Measurements from ENCODE around the gene BMERB1. TPM values are rescaled to one million over a fixed set of nuclear protein-coding genes. Genes with fewer than 3 reads are reported as not detected.
A peak's percentile ranks its signal among the peaks of the same experiment; 100 is the strongest.
"Not testable (repeated sequence)": the region's sequence is repeated elsewhere in the genome, so short reads cannot be mapped to it uniquely, and the experiment has no call there.

The BMERB1 gene
- total RNA-seq, 1 experiment from 2014 or later: 13.6 TPM

GRCh38 chr16:15415511-15415985 lies 18.8 kb upstream of the BMERB1 start (continued):
- no peak for TF ChIP-seq ZBTB21 (CRISPR knock-in tag; IDR thresholded peaks at IDR 0.05; ENCODE audit: borderline replicate concordance)

- CTCF ChIA-PET: no interaction called here
- TF ChIP-seq CREB1 (CRISPR knock-in tag; IDR thresholded peaks at IDR 0.05) (no peak), ATF2 (CRISPR knock-in tag; IDR thresholded peaks at IDR 0.05; ENCODE audit: borderline replicate concordance, low read depth) (no peak), NR3C1 (CRISPR knock-in tag; conservative IDR thresholded peaks at IDR 0.05; ENCODE audit: low read depth) (no peak)
- TF ChIP-seq, protein P1, sequence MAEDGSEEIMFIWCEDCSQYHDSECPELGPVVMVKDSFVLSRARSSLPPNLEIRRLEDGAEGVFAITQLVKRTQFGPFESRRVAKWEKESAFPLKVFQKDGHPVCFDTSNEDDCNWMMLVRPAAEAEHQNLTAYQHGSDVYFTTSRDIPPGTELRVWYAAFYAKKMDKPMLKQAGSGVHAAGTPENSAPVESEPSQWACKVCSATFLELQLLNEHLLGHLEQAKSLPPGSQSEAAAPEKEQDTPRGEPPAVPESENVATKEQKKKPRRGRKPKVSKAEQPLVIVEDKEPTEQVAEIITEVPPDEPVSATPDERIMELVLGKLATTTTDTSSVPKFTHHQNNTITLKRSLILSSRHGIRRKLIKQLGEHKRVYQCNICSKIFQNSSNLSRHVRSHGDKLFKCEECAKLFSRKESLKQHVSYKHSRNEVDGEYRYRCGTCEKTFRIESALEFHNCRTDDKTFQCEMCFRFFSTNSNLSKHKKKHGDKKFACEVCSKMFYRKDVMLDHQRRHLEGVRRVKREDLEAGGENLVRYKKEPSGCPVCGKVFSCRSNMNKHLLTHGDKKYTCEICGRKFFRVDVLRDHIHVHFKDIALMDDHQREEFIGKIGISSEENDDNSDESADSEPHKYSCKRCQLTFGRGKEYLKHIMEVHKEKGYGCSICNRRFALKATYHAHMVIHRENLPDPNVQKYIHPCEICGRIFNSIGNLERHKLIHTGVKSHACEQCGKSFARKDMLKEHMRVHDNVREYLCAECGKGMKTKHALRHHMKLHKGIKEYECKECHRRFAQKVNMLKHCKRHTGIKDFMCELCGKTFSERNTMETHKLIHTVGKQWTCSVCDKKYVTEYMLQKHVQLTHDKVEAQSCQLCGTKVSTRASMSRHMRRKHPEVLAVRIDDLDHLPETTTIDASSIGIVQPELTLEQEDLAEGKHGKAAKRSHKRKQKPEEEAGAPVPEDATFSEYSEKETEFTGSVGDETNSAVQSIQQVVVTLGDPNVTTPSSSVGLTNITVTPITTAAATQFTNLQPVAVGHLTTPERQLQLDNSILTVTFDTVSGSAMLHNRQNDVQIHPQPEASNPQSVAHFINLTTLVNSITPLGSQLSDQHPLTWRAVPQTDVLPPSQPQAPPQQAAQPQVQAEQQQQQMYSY (CRISPR knock-in tag; IDR thresholded peaks at IDR 0.05): no peak
- no peaks in the 10 kb centered on the region for H3K36me3 Mint-ChIP-seq
- no peak overlapping the region for H3K4me3 Mint-ChIP-seq
- no peaks in the 10 kb centered on the region for H3K27me3 Mint-ChIP-seq (ENCODE audit: low read depth)
- ATAC-seq: no peak
- POLR2A ChIA-PET: no interaction called here
- H3K27ac Mint-ChIP-seq: no peak overlapping the region
- H3K9me3 Mint-ChIP-seq: no peaks in the 10 kb centered on the region
- DNase-seq (ENCODE audit: low spot score): no peak
- no peaks in the 10 kb centered on the region for H3K4me1 Mint-ChIP-seq
These were observed 17.2 kb upstream of the BMERB1 start for GRCh38 chr16:15417197-15417596.

DNA sequence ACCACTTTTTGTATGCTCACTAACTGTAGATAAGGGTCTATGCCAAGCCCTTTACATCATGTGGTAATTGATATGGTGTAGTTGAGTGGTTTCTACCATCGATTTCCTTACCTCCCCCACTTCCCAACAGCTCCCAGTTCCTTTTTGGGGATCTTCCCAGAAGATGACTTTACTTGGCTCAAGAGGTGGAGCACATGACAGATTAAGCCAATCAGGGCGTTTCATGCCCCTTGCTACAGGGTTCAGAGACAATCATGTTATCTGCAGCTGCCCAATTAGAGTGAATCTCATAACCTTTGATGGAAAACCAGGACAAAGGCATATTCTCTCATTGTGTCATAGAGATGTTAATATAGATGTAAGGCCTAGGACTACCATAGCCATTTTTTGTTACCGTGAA lies 16.2 kb upstream of the BMERB1 start:
- TF ChIP-seq, protein P2, sequence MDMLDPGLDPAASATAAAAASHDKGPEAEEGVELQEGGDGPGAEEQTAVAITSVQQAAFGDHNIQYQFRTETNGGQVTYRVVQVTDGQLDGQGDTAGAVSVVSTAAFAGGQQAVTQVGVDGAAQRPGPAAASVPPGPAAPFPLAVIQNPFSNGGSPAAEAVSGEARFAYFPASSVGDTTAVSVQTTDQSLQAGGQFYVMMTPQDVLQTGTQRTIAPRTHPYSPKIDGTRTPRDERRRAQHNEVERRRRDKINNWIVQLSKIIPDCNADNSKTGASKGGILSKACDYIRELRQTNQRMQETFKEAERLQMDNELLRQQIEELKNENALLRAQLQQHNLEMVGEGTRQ (CRISPR knock-in tag; IDR thresholded peaks at IDR 0.05): peak; percentile 36; the same call in 1 of the 2 replicates
- TF ChIP-seq MYBL2 (CRISPR knock-in tag; IDR thresholded peaks at IDR 0.05): no peak
- Mint-ChIP-seq H3K27me3 (ENCODE audit: low read depth) (no peaks in the 10 kb centered on the region), H3K4me1 (no peaks in the 10 kb centered on the region), H3K4me3 (no peak overlapping the region), H3K36me3 (no peaks in the 10 kb centered on the region), H3K27ac (no peak overlapping the region), H3K9me3 (no peaks in the 10 kb centered on the region)
- ChIA-PET POLR2A (no interaction called here), CTCF (no interaction called here)
- no peak for ATAC-seq
- no peak for DNase-seq (ENCODE audit: low spot score)

- POLR2A ChIA-PET, H3K4me1 Mint-ChIP-seq: not testable (repeated sequence)
These were observed 12.7 kb upstream of the BMERB1 start for GRCh38 chr16:15421696-15422095.

GRCh38 chr16:15422222-15422621 lies 12.2 kb upstream of the BMERB1 start:
- ChIA-PET POLR2A (no interaction called here), CTCF (interaction anchor here (0.5 kb wide), 1 partner anchor 40 kb away, joined by 3 read pairs; no protein-coding TSS in a partner anchor)
- Mint-ChIP-seq H3K4me3 (no peak overlapping the region), H3K4me1 (no peaks in the 10 kb centered on the region), H3K27me3 (ENCODE audit: low read depth) (no peaks in the 10 kb centered on the region), H3K27ac (no peak overlapping the region), H3K9me3 (no peaks in the 10 kb centered on the region), H3K36me3 (no peaks in the 10 kb centered on the region)
- ATAC-seq (no peak), DNase-seq (ENCODE audit: low spot score) (no peak)
- TF ChIP-seq ZNF138 (CRISPR knock-in tag; conservative IDR thresholded peaks at IDR 0.05) (no peak), KAT7 (CRISPR knock-in tag; IDR thresholded peaks at IDR 0.05; ENCODE audit: borderline replicate concordance) (no peak), TEAD1 (CRISPR knock-in tag; IDR thresholded peaks at IDR 0.05) (no peak), NFE2L1 (CRISPR knock-in tag; IDR thresholded peaks at IDR 0.05) (no peak), SMAD3 (CRISPR knock-in tag; IDR thresholded peaks at IDR 0.05; ENCODE audit: borderline replicate concordance) (no peak), RELA (CRISPR knock-in tag; IDR thresholded peaks at IDR 0.05; ENCODE audit: borderline replicate concordance) (no peak)
- TF ChIP-seq, protein P3, sequence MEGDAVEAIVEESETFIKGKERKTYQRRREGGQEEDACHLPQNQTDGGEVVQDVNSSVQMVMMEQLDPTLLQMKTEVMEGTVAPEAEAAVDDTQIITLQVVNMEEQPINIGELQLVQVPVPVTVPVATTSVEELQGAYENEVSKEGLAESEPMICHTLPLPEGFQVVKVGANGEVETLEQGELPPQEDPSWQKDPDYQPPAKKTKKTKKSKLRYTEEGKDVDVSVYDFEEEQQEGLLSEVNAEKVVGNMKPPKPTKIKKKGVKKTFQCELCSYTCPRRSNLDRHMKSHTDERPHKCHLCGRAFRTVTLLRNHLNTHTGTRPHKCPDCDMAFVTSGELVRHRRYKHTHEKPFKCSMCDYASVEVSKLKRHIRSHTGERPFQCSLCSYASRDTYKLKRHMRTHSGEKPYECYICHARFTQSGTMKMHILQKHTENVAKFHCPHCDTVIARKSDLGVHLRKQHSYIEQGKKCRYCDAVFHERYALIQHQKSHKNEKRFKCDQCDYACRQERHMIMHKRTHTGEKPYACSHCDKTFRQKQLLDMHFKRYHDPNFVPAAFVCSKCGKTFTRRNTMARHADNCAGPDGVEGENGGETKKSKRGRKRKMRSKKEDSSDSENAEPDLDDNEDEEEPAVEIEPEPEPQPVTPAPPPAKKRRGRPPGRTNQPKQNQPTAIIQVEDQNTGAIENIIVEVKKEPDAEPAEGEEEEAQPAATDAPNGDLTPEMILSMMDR (IDR thresholded peaks at IDR 0.05): no peak
- TF ChIP-seq, protein P4, sequence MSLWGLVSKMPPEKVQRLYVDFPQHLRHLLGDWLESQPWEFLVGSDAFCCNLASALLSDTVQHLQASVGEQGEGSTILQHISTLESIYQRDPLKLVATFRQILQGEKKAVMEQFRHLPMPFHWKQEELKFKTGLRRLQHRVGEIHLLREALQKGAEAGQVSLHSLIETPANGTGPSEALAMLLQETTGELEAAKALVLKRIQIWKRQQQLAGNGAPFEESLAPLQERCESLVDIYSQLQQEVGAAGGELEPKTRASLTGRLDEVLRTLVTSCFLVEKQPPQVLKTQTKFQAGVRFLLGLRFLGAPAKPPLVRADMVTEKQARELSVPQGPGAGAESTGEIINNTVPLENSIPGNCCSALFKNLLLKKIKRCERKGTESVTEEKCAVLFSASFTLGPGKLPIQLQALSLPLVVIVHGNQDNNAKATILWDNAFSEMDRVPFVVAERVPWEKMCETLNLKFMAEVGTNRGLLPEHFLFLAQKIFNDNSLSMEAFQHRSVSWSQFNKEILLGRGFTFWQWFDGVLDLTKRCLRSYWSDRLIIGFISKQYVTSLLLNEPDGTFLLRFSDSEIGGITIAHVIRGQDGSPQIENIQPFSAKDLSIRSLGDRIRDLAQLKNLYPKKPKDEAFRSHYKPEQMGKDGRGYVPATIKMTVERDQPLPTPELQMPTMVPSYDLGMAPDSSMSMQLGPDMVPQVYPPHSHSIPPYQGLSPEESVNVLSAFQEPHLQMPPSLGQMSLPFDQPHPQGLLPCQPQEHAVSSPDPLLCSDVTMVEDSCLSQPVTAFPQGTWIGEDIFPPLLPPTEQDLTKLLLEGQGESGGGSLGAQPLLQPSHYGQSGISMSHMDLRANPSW (CRISPR knock-in tag; conservative IDR thresholded peaks at IDR 0.05; ENCODE audit: low read depth): no peak
- TF ChIP-seq, protein P5, sequence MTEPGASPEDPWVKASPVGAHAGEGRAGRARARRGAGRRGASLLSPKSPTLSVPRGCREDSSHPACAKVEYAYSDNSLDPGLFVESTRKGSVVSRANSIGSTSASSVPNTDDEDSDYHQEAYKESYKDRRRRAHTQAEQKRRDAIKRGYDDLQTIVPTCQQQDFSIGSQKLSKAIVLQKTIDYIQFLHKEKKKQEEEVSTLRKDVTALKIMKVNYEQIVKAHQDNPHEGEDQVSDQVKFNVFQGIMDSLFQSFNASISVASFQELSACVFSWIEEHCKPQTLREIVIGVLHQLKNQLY (CRISPR knock-in tag; IDR thresholded peaks at IDR 0.05): no peak

More at GRCh38 chr16:15421696-15422095, 12.7 kb upstream of the BMERB1 start:
- ATAC-seq; H3K9me3 Mint-ChIP-seq; H3K27me3 Mint-ChIP-seq (ENCODE audit: low read depth); H3K27ac Mint-ChIP-seq; DNase-seq (ENCODE audit: low spot score); H3K4me3 Mint-ChIP-seq; H3K36me3 Mint-ChIP-seq: not testable (repeated sequence)
- CTCF ChIA-PET: interaction anchor here (0.5 to 0.6 kb wide), 2 partner anchors 21 to 40 kb away, joined by 3 to 4 read pairs; no protein-coding TSS in a partner anchor
